HFFc6 (cell line): ENCODE measurements around the gene RAB3D. TPM values are rescaled to one million over a fixed set of nuclear protein-coding genes. Genes with fewer than 3 reads are reported as not detected.
"Not testable (repeated sequence)": the region's sequence is repeated elsewhere in the genome, so short reads cannot be mapped to it uniquely, and the experiment has no call there.

Experiments
- DNase-seq: peaks from one replicate; pipeline ENCODE4 v3.0.0-alpha.2; 2018
- H3K27ac Mint-ChIP-seq: 2 replicates; pipeline ENCODE4 v1.8.0; 2020; ENCODE audit warnings: mild to moderate bottlenecking, mixed read lengths
- H3K27me3 Mint-ChIP-seq: 2 replicates; pipeline ENCODE4 v1.8.0; 2021; ENCODE audit warnings: mild to moderate bottlenecking, moderate library complexity, mixed read lengths; ENCODE audit not compliant: insufficient read depth
- H3K36me3 Mint-ChIP-seq: 2 replicates; pipeline ENCODE4 v1.8.0; 2021; ENCODE audit warnings: low read depth, mixed read lengths
- H3K4me1 Mint-ChIP-seq: 2 replicates; pipeline ENCODE4 v1.8.0; 2020; ENCODE audit warnings: low read depth, mixed read lengths
- H3K4me3 Mint-ChIP-seq: 2 replicates; pipeline ENCODE4 v1.8.0; 2020; ENCODE audit warnings: mild to moderate bottlenecking, moderate library complexity, mixed read lengths
- H3K9me3 Mint-ChIP-seq: 2 replicates; pipeline ENCODE4 v1.8.0; 2020; ENCODE audit warnings: mild to moderate bottlenecking, mixed read lengths
- total RNA-seq, 6 experiments: library from RNA; stranded (reverse); fragmentation: NEBNext Ultra II Directional; extraction: Animal tissue kit (Norgen Biotek cat#: 25700); gene quantifications; 2 replicates in 1 of 6; 3 replicates in 5 of 6; pipeline ENCODE4 v1.2.3, GENCODE V29; 2021
- TF ChIP-seq, protein P1 (sequence below): fragments of 200-600 bp; sonication (generic); IDR thresholded peaks from 2 replicates; pipeline ENCODE4 v1.5.0; 2021; ENCODE audit warnings: antibody characterized with exemption, mild to moderate bottlenecking

Gene RAB3D
- total RNA-seq, 6 experiments from 2014 or later: 6.7 to 11.1 (median 8.7) TPM

DNA sequence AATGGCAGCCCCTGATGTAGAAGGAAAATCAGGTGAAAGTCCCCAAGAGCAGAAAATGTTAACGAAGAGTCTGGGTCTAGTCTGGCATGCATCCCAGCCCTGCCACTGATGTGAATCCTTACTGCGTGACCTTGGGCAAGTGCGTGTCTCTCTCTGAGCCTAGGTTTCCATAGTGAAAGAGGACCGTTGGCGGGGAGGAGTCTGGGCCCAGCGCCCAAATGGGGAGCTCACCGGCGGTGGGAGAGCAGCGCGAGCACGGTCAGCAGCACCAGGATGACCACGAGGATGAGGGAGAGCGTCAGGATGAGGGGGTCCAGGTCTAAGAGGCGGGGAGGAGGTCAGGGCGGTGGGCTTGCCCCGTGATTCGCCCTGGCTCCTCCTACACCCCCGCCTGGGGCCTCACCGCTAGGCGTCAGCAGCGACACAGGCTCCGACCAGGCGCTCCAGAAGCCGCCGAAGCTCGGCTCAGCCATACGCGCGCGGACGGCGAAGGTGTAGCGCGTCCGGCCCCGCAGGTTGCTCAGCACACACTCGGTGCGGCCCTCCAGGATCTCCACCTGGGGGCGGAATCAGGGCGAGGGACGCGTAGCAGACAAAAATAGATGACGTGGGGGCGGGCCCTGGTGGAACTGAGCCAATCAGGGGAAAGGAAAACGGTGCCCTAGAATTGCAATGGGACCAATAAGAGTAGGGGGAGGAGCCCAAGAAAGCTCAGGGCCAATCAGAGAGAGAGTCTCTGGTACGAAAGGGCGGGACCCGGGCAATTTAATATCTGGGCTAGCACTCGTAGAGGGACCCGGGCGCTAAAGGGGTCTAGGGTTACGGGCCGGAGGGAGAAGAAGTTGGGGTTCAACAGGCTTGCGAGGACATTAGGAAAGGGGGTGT lies 41.4 kb upstream of the RAB3D start:
- Mint-ChIP-seq H3K4me3 (peak overlapping the region; percentile 90), H3K27me3 (no peaks in the 10 kb centered on the region; the same call in 1 of the 2 replicates), H3K9me3 (no peaks in the 10 kb centered on the region), H3K36me3 (no peaks in the 10 kb centered on the region; the same call in 1 of the 2 replicates), H3K27ac (peak overlapping the region; percentile 94), H3K4me1 (peaks cover 54% of the 10 kb centered on the region)
- TF ChIP-seq, protein P1, sequence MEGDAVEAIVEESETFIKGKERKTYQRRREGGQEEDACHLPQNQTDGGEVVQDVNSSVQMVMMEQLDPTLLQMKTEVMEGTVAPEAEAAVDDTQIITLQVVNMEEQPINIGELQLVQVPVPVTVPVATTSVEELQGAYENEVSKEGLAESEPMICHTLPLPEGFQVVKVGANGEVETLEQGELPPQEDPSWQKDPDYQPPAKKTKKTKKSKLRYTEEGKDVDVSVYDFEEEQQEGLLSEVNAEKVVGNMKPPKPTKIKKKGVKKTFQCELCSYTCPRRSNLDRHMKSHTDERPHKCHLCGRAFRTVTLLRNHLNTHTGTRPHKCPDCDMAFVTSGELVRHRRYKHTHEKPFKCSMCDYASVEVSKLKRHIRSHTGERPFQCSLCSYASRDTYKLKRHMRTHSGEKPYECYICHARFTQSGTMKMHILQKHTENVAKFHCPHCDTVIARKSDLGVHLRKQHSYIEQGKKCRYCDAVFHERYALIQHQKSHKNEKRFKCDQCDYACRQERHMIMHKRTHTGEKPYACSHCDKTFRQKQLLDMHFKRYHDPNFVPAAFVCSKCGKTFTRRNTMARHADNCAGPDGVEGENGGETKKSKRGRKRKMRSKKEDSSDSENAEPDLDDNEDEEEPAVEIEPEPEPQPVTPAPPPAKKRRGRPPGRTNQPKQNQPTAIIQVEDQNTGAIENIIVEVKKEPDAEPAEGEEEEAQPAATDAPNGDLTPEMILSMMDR: peak; percentile 83
- peak; percentile 97 for DNase-seq

DNA sequence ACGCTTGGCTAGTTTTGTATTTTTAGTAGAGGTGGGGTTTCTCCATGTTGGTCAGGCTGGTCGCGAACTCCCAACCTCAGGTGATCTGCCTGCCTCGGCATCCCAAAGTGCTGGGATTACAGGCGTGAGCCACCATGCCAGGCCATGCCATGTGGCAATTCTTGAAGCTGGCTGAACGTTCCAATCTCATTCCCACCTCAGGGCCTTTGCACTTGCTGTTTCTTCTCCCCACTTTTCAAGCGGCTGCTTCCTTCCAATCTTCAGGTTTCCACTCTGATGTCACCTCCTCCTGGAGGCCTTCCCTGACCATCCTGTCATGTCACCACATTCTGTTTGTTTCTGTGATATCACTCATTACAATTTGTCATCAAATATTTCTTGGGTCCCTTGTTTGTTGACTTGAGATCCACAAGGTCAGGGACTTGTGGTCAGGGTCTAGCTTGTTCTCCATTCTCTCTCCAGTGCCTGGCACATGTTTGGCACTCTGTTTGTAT lies 40.4 kb upstream of the RAB3D start:
- H3K27ac Mint-ChIP-seq: peak overlapping the region; percentile 94

DNA sequence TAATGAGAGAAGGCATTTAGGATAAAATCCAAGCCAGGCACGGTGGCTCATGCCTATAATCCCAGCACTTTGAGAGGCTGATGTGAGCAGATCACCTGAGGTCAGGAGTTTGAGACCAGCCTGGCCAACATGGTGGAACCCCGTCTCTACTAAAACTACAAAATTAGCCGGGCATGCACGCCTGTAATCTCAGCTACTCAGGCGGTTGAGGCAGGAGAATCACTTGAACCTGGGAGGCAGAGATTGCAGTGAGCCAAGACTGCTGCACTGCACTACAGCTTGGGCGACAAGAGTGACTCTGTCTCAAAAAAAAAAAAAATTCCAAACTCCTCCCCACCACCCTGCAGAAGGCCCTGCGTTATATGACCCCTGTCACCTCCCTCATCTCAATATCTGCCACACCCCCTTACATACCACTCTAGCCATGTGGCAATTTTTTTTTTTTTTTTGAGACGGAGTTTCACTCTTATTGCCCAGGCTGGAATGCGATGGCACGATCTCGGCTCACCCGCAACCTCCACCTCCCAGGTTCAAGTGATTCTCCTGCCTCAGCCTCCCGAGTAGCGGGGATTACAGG lies 39.9 kb upstream of the RAB3D start:
- H3K4me1 Mint-ChIP-seq: peaks cover 50% of the 10 kb centered on the region
- H3K9me3 Mint-ChIP-seq, H3K27me3 Mint-ChIP-seq, DNase-seq, H3K36me3 Mint-ChIP-seq: not testable (repeated sequence)
- peak overlapping the region; percentile 69 for H3K27ac Mint-ChIP-seq
- peak overlapping the region; percentile 15; the same call in 1 of the 2 replicates for H3K4me3 Mint-ChIP-seq

More for the DNA sequence above, 40.4 kb upstream of the RAB3D start:
- TF ChIP-seq, protein P1: no peak
- no peaks in the 10 kb centered on the region; the same call in 1 of the 2 replicates for H3K27me3 Mint-ChIP-seq
- DNase-seq: no peak
- no peaks in the 10 kb centered on the region; the same call in 1 of the 2 replicates for H3K36me3 Mint-ChIP-seq
- peak overlapping the region; percentile 90 for H3K4me3 Mint-ChIP-seq
- H3K9me3 Mint-ChIP-seq: no peaks in the 10 kb centered on the region
- H3K4me1 Mint-ChIP-seq: peaks cover 54% of the 10 kb centered on the region

DNA sequence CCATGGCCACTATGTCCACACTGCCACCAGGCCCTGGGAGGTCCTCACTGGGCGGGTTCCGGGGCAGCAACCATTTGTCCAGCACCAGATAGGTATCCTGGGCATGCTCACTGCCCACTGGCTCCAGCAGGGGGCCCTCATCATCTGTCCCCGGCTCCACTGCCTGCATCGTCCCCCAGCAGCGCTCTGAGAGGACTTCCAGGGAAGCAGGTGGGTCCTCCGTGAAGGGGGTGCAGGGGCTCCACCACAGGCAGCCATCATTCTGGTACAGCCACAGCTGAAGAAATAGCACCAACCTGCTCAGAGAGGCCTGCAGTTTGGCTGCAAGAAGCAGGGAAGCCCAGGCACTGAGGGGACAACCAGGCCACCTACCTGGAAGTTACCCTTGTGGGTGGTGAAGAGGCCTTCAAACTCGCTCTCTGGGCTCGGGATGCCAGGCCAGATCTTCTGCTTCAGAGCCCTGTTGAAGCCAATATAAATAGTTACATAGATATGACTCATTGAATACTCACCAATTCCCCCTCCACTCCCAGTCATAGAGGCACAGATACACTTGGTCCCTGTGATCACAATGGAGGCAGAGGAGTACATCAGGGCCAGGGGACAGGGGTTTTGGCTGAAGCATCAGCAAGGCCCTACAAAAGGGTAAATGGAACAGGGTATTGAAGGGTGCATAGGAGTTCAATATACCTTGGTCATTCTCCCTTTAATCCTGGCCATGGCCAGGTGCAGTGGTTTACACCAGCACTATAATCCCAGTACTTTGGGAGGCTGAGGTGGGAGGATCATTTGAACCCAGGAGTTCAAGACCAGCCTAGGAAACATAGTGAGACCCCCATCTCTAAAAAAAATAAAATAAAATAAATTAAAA lies 39.1 kb upstream of the RAB3D start:
- no peaks in the 10 kb centered on the region; the same call in 1 of the 2 replicates for H3K27me3 Mint-ChIP-seq
- TF ChIP-seq, protein P1: peak; percentile 75
- H3K9me3 Mint-ChIP-seq: no peaks in the 10 kb centered on the region
- peaks cover 49% of the 10 kb centered on the region for H3K4me1 Mint-ChIP-seq
- peak overlapping the region; percentile 64 for H3K4me3 Mint-ChIP-seq
- H3K27ac Mint-ChIP-seq: peak overlapping the region; percentile 94
- no peaks in the 10 kb centered on the region; the same call in 1 of the 2 replicates for H3K36me3 Mint-ChIP-seq
- peak; percentile 81 for DNase-seq

DNA sequence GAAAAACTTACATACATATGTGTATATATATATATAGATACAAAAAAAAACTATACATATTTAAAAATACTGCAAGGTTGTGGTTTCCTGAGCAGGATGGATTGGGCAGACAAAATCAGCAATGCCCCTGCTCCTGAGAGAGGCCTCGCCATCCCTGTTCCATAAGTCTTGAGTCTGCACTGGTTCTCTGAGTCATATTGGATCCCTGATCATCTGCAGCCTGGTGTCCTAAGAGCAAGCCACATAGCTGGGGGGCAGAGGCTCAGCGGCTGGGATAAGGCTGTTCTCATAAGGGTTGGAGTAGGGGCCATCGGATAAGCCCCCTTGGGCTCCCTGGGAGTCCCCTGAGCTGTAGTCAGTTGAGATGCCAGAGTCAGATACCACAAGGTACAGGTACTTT lies 38.3 kb upstream of the RAB3D start:
- no peaks in the 10 kb centered on the region for H3K9me3 Mint-ChIP-seq
- peak; percentile 53 for DNase-seq
- peak overlapping the region; percentile 94 for H3K27ac Mint-ChIP-seq
- H3K36me3 Mint-ChIP-seq: no peaks in the 10 kb centered on the region; the same call in 1 of the 2 replicates
- H3K4me1 Mint-ChIP-seq: peaks cover 49% of the 10 kb centered on the region
- no peaks in the 10 kb centered on the region; the same call in 1 of the 2 replicates for H3K27me3 Mint-ChIP-seq
- TF ChIP-seq, protein P1: no peak
- H3K4me3 Mint-ChIP-seq: peak overlapping the region; percentile 64
